Measurements from ENCODE around the gene UCHL3. TPM values are rescaled to one million over a fixed set of nuclear protein-coding genes. Genes with fewer than 3 reads are reported as not detected.

UCHL3 gene
- total and polyA plus RNA-seq, 10 of the 15 experiments (the other 5 are each of a cell fraction or from before 2014, with no cell fraction given), result 52.5 to 179 (median 104) TPM

DNA sequence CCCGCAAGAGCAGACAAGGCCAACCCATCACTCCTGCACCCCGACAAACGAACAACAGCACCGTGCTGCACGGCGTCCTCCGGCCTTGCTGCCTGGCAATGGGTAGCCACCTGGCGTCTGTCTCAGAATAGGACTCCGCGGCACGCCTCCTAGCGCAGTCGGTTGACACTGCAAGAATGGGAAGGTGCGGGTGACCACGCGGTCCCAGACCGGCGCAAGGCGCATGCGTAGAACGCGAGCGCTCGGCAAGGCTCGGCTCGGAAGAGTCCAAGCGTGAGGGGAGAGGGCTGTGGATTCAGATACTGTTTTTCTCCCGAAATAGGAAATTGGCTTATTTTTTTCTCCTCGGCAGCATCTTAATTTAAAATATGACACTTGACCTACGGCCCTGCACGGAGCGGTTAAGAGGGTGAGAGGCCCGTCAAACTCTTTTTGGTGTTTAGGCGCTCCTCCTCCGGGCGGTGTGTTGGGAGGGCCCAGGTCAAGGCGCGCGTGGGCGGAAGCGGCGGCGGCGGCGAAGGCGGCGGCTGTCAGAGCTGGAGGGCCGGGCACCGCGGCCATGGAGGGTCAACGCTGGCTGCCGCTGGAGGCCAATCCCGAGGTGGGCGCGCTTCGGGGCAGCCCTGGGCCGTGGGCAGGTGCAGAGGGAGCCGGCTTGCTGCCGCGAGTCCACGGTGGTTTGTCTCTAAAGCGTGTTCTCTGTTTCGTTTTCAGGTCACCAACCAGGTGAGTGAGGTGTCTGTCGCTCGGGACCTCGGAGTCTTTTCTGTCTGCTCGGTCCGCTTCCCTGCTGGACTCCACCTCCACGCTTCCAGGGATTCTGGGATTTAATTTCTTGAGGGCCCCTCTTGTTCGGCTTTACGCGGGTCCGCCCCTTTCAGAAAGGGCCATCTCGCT is at the start of gene UCHL3 (continued):
- TF ChIP-seq HCFC1 (IDR thresholded peaks at IDR 0.05; ENCODE audit: low read length) (no peak; the same call in 1 of the 2 replicates), DPF2 (IDR thresholded peaks at IDR 0.05) (peak; percentile 60; the same call in 1 of the 2 replicates), KDM1A (IDR thresholded peaks at IDR 0.05; ENCODE audit: borderline replicate concordance) (no peak), BRCA1 (IDR thresholded peaks at IDR 0.05; ENCODE audit: low read depth, low read length) (no peak), EZH2 (IDR thresholded peaks at IDR 0.05; ENCODE audit: borderline replicate concordance, control insufficient read depth, low read depth, low read length) (no peak), NFIC (IDR thresholded peaks at IDR 0.05; ENCODE audit: low read depth, low read length) (no peak), CREB1 (IDR thresholded peaks at IDR 0.05; ENCODE audit: low read depth) (peak; percentile 53; the same call in 1 of the 2 replicates), TCF12 (IDR thresholded peaks at IDR 0.05; ENCODE audit: low read depth, low read length) (peak; percentile 90), SMARCA5 (IDR thresholded peaks at IDR 0.05) (peak; percentile 82; the same call in 1 of the 2 replicates), ASH2L (IDR thresholded peaks at IDR 0.05; ENCODE audit: borderline replicate concordance, low read depth) (peak; percentile 99; the same call in 1 of the 2 replicates), ZNF24 (IDR thresholded peaks at IDR 0.05) (no peak), SMC3 (IDR thresholded peaks at IDR 0.05; ENCODE audit: borderline replicate concordance, low read length) (peak; percentile 88), HDAC2 (IDR thresholded peaks at IDR 0.05) (no peak), SMAD5 (IDR thresholded peaks at IDR 0.05; ENCODE audit: low read depth) (0 out of 2 replicates have a peak, but pooled peaks have one; percentile 43), PAX8 (IDR thresholded peaks at IDR 0.05) (no peak), ZNF207 (IDR thresholded peaks at IDR 0.05; ENCODE audit: borderline replicate concordance) (peak; percentile 83), ZNF217 (IDR thresholded peaks at IDR 0.05) (no peak), STAT1 (conservative IDR thresholded peaks at IDR 0.05) (no peak), WRNIP1 (IDR thresholded peaks at IDR 0.05; ENCODE audit: borderline replicate concordance, low read depth, low read length) (no peak), ZNF274 (IDR thresholded peaks at IDR 0.05; ENCODE audit: insufficient read depth, insufficient read length) (no peak), IKZF2 (IDR thresholded peaks at IDR 0.05) (no peak)
- TF ChIP-seq, protein P1, sequence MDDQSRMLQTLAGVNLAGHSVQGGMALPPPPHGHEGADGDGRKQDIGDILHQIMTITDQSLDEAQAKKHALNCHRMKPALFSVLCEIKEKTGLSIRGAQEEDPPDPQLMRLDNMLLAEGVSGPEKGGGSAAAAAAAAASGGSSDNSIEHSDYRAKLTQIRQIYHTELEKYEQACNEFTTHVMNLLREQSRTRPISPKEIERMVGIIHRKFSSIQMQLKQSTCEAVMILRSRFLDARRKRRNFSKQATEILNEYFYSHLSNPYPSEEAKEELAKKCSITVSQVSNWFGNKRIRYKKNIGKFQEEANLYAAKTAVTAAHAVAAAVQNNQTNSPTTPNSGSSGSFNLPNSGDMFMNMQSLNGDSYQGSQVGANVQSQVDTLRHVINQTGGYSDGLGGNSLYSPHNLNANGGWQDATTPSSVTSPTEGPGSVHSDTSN (IDR thresholded peaks at IDR 0.05; ENCODE audit: insufficient replicate concordance, low read depth, low read length), result no peak
- TF ChIP-seq, protein P2, sequence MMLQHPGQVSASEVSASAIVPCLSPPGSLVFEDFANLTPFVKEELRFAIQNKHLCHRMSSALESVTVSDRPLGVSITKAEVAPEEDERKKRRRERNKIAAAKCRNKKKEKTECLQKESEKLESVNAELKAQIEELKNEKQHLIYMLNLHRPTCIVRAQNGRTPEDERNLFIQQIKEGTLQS (IDR thresholded peaks at IDR 0.05; ENCODE audit: borderline replicate concordance, extremely low read depth, low read depth, low read length), result no peak; the same call in 1 of the 2 replicates
- TF ChIP-seq, protein P3, sequence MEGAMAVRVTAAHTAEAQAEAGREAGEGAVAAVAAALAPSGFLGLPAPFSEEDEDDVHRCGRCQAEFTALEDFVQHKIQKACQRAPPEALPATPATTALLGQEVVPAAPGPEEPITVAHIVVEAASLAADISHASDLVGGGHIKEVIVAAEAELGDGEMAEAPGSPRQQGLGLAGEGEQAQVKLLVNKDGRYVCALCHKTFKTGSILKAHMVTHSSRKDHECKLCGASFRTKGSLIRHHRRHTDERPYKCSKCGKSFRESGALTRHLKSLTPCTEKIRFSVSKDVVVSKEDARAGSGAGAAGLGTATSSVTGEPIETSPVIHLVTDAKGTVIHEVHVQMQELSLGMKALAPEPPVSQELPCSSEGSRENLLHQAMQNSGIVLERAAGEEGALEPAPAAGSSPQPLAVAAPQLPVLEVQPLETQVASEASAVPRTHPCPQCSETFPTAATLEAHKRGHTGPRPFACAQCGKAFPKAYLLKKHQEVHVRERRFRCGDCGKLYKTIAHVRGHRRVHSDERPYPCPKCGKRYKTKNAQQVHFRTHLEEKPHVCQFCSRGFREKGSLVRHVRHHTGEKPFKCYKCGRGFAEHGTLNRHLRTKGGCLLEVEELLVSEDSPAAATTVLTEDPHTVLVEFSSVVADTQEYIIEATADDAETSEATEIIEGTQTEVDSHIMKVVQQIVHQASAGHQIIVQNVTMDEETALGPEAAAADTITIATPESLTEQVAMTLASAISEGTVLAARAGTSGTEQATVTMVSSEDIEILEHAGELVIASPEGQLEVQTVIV (IDR thresholded peaks at IDR 0.05; ENCODE audit: borderline replicate concordance, partially characterized antibody), result peak; percentile 77
- TF ChIP-seq, protein P4, sequence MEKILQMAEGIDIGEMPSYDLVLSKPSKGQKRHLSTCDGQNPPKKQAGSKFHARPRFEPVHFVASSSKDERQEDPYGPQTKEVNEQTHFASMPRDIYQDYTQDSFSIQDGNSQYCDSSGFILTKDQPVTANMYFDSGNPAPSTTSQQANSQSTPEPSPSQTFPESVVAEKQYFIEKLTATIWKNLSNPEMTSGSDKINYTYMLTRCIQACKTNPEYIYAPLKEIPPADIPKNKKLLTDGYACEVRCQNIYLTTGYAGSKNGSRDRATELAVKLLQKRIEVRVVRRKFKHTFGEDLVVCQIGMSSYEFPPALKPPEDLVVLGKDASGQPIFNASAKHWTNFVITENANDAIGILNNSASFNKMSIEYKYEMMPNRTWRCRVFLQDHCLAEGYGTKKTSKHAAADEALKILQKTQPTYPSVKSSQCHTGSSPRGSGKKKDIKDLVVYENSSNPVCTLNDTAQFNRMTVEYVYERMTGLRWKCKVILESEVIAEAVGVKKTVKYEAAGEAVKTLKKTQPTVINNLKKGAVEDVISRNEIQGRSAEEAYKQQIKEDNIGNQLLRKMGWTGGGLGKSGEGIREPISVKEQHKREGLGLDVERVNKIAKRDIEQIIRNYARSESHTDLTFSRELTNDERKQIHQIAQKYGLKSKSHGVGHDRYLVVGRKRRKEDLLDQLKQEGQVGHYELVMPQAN (conservative IDR thresholded peaks at IDR 0.05), result peak; percentile 90
